ENCODE data around the gene CUX1. TPM values are rescaled to one million over a fixed set of nuclear protein-coding genes. Genes with fewer than 3 reads are reported as not detected.

CUX1 gene
- total RNA-seq, 4 donors from 2014 or later = 42.8 to 59.0 (median 47.4) TPM

GRCh38 chr7:102291056-102291915 lies 473.9 kb downstream of the CUX1 start:
- TF ChIP-seq CTCF (IDR thresholded peaks at IDR 0.05; ENCODE audit: low read depth) = no peak

- TF ChIP-seq CTCF (IDR thresholded peaks at IDR 0.05; ENCODE audit: low read depth) = no peak
Observed at GRCh38 chr7:102291916-102292267, 474.5 kb downstream of the CUX1 start.

- no peak for TF ChIP-seq CTCF (IDR thresholded peaks at IDR 0.05; ENCODE audit: low read depth)
Observed at GRCh38 chr7:102292813-102293798, 475.7 kb downstream of the CUX1 start.

- no peak for TF ChIP-seq CTCF (IDR thresholded peaks at IDR 0.05; ENCODE audit: low read depth)
Observed at GRCh38 chr7:102294589-102294988, 477.2 kb downstream of the CUX1 start.

- TF ChIP-seq CTCF (IDR thresholded peaks at IDR 0.05; ENCODE audit: low read depth) = no peak
Observed at GRCh38 chr7:102295346-102296178, 478.1 kb downstream of the CUX1 start.

- no peak for TF ChIP-seq CTCF (IDR thresholded peaks at IDR 0.05; ENCODE audit: low read depth)
Observed at GRCh38 chr7:102296179-102296438, 478.7 kb downstream of the CUX1 start.

Data from subcutaneous adipose tissue (tissue), 4 donors.